ENCODE results near the gene MATN4. TPM values are rescaled to one million over a fixed set of nuclear protein-coding genes. Genes with fewer than 3 reads are reported as not detected.

MATN4 gene
- total and polyA plus RNA-seq, 10 donors: 0.19 to 0.52 TPM; not detected in 8

GRCh38 chr20:45323731-45324130, 15.6 kb upstream of the MATN4 start:
- no peak overlapping the region for H3K4me3 ChIP-seq
- intact Hi-C loops (cut with DNase I; ENCODE audit: low total_unique reads): loop anchor here (5.0 kb wide), 1 partner anchor 114 kb away; no protein-coding TSS in a partner anchor
- peaks cover 0 to 38% (median 28%) of the 10 kb centered on the region in 6 donors for H3K4me1 ChIP-seq
- no peaks in the 10 kb centered on the region for H3K27me3 ChIP-seq (replicated peaks in 1 of 7)
- no peak for DNase-seq
- no peak for TF ChIP-seq POLR2AphosphoS5 (IDR thresholded peaks at IDR 0.05)
- no peaks in the 10 kb centered on the region for H3K9me3 ChIP-seq
- no peak overlapping the region for H3K27ac ChIP-seq
- peaks cover 0 to 17% (median 0%) of the 10 kb centered on the region in 6 donors for H3K36me3 ChIP-seq

GRCh38 chr20:45322952-45323383, 14.9 kb upstream of the MATN4 start:
- H3K4me3 ChIP-seq: no peak overlapping the region
- no peak overlapping the region for H3K27ac ChIP-seq
- H3K27me3 ChIP-seq (replicated peaks in 1 of 7): no peaks in the 10 kb centered on the region
- peaks cover 0 to 11% (median 0%) of the 10 kb centered on the region in 6 donors for H3K36me3 ChIP-seq
- DNase-seq: no peak
- intact Hi-C loops (cut with DNase I; ENCODE audit: low total_unique reads): loop anchor here (5.0 kb wide), 1 partner anchor 114 kb away; no protein-coding TSS in a partner anchor
- WGBS, 5 donors: 46 to 70% (median 53%) methylated on average over 6 to 7 of the region's 7 CpGs
- H3K4me1 ChIP-seq: peaks cover 3 to 45% (median 30%) of the 10 kb centered on the region in 6 donors
- peak in 1 of 3 donors; percentile 67 for TF ChIP-seq POLR2AphosphoS5 (IDR thresholded peaks at IDR 0.05)
- peak in 4 of 11 experiments; percentile 21 to 42 (median 38) for TF ChIP-seq CTCF (IDR thresholded peaks at IDR 0.05 in 8 of 11, conservative IDR thresholded peaks at IDR 0.05 in 3 of 11)
- no peak for TF ChIP-seq POLR2A (IDR thresholded peaks at IDR 0.05)
- H3K9me3 ChIP-seq: no peaks in the 10 kb centered on the region

GRCh38 chr20:45320948-45321595, 13.0 kb upstream of the MATN4 start:
- Histone ChIP-seq H3K27ac (peak overlapping the region in 2 of 8 donors; percentile 19 to 50), H3K36me3 (peaks cover 0 to 5% (median 0%) of the 10 kb centered on the region in 6 donors), H3K27me3 (replicated peaks in 1 of 7) (peaks cover 0 to 16% (median 10%) of the 10 kb centered on the region in 7 donors), H3K9me3 (no peaks in the 10 kb centered on the region), H3K4me3 (no peak overlapping the region), H3K4me1 (peaks cover 3 to 53% (median 30%) of the 10 kb centered on the region in 6 donors)
- intact Hi-C loops (cut with DNase I; ENCODE audit: low total_unique reads): loop anchor here (5.0 kb wide), 1 partner anchor 116 kb away; no protein-coding TSS in a partner anchor
- WGBS, 5 donors: 49 to 61% (median 53%) methylated on average over 5 of the region's 5 CpGs
- TF ChIP-seq CTCF (IDR thresholded peaks at IDR 0.05 in 8 of 11, conservative IDR thresholded peaks at IDR 0.05 in 3 of 11) (no peak), POLR2AphosphoS5 (IDR thresholded peaks at IDR 0.05) (no peak), POLR2A (IDR thresholded peaks at IDR 0.05) (no peak)
- no peak for DNase-seq

GRCh38 chr20:45318948-45319347, 10.8 kb upstream of the MATN4 start:
- Histone ChIP-seq H3K9me3 (no peaks in the 10 kb centered on the region), H3K27me3 (replicated peaks in 1 of 7) (peaks cover 0 to 37% (median 17%) of the 10 kb centered on the region in 7 donors), H3K36me3 (no peaks in the 10 kb centered on the region), H3K4me1 (peaks cover 3 to 55% (median 30%) of the 10 kb centered on the region in 6 donors), H3K27ac (no peak overlapping the region), H3K4me3 (no peak overlapping the region)
- WGBS, 5 donors: 46 to 70% (median 59%) methylated on average over 2 of the region's 2 CpGs
- TF ChIP-seq POLR2A (IDR thresholded peaks at IDR 0.05): no peak
- TF ChIP-seq POLR2AphosphoS5 (IDR thresholded peaks at IDR 0.05): no peak
- TF ChIP-seq CTCF (IDR thresholded peaks at IDR 0.05 in 8 of 11, conservative IDR thresholded peaks at IDR 0.05 in 3 of 11): no peak
- intact Hi-C loops (cut with DNase I; ENCODE audit: low total_unique reads): loop anchor here (5.0 kb wide), 1 partner anchor 453 kb away; no protein-coding TSS in a partner anchor
- DNase-seq: no peak

All from spleen (tissue), 11 donors.